H1 (cell line): ENCODE measurements around the gene EPM2A. TPM values are rescaled to one million over a fixed set of nuclear protein-coding genes. Genes with fewer than 3 reads are reported as not detected.

Source experiments
- FOSL1 ChIP-seq: IDR thresholded peaks from 2 replicates; pipeline ENCODE4 v1.6.1; 2011; ENCODE audit warnings: mild to moderate bottlenecking, low read depth, low read length, moderate library complexity; ENCODE audit not compliant: insufficient read depth
- HDAC2 ChIP-seq, 2 experiments: fragments of 300-600 bp in 1 of 2; sonication (generic) in 1 of 2; IDR thresholded peaks; 2 replicates each; pipeline ENCODE4 v1.6.1; 2011 to 2012; ENCODE audit warnings: low read depth in 2 of 2, low read length in 2 of 2, mild to moderate bottlenecking in 2 of 2, moderate library complexity in 2 of 2, borderline replicate concordance in 1 of 2, inconsistent platforms in 1 of 2
- POLR2AphosphoS5 ChIP-seq: IDR thresholded peaks from 2 replicates; pipeline ENCODE4 v1.6.1; 2011; ENCODE audit warnings: low read depth, low read length
- RNF2 ChIP-seq: fragments of 200-900, 300-1000 bp; sonication (generic); IDR thresholded peaks from 2 replicates; pipeline ENCODE4 v1.7.1; 2016; ENCODE audit warnings: borderline replicate concordance, low read depth, mild to moderate bottlenecking, antibody characterized with exemption, low read length; ENCODE audit not compliant: poor library complexity, severe bottlenecking; ENCODE audit errors: missing control alignments
- TCF12 ChIP-seq: IDR thresholded peaks from 2 replicates; pipeline ENCODE4 v1.6.1; 2011; ENCODE audit warnings: low read depth, mild to moderate bottlenecking, low read length
- YY1 ChIP-seq: IDR thresholded peaks from 2 replicates; pipeline ENCODE4 v1.6.1; 2011; ENCODE audit warnings: low read depth, mild to moderate bottlenecking, low read length
- polyA plus RNA-seq, 7 experiments: library from polyadenylated mRNA; depleted of rRNA in 3 of 7; stranded (reverse) in 5 of 7; unstranded in 2 of 7; fragments of >200 nt in 5 of 7; fragments of 200-250 nt in 2 of 7; gene quantifications; 1 replicate in 5 of 7; 2 replicates in 1 of 7; 4 replicates in 1 of 7; pipeline versions ENCODE4 v1.2.1 to v1.2.3, GENCODE V29; 2011 to 2013; ENCODE audit warnings: missing spikeins in 2 of 7, mixed read lengths in 2 of 7
- total RNA-seq: library from RNA; stranded (reverse); fragmentation: NEBNext Ultra II Directional; extraction: Animal tissue kit (Norgen Biotek cat#: 25700); gene quantifications from 2 replicates; pipeline ENCODE4 v1.2.1, GENCODE V29; 2021
- TF ChIP-seq, protein P1 (sequence below): fragments of 300-600 bp; sonication (generic); IDR thresholded peaks from 2 replicates; pipeline ENCODE4 v1.7.1; 2012; ENCODE audit warnings: low read length, moderate library complexity, mild to moderate bottlenecking, inconsistent platforms; ENCODE audit not compliant: insufficient replicate concordance

EPM2A gene
- total and polyA plus RNA-seq, 2 of the 8 experiments (the other 6 are each of a cell fraction or from before 2014, with no cell fraction given): 2.3 to 6.2 TPM

DNA sequence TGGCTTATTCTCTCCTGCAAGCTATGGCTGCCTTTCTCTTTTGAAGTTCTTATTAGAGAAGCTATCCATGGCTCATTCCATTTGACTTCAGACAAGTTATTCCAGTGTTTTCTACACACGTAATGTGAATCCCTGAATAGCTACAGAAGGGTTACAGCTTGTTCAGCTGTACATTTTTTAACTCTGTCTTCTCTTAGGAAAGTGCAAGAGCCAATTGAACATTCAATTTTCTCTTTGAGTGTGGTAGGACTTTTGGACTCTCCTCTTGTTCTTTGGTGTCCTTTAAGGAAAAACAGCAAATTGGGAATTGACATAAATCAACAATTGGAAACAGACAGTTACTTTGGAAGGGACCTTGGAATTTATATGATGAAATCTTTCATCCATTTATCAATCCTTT is 125.8 kb downstream of the EPM2A start (continued):
- TF ChIP-seq, protein P1, sequence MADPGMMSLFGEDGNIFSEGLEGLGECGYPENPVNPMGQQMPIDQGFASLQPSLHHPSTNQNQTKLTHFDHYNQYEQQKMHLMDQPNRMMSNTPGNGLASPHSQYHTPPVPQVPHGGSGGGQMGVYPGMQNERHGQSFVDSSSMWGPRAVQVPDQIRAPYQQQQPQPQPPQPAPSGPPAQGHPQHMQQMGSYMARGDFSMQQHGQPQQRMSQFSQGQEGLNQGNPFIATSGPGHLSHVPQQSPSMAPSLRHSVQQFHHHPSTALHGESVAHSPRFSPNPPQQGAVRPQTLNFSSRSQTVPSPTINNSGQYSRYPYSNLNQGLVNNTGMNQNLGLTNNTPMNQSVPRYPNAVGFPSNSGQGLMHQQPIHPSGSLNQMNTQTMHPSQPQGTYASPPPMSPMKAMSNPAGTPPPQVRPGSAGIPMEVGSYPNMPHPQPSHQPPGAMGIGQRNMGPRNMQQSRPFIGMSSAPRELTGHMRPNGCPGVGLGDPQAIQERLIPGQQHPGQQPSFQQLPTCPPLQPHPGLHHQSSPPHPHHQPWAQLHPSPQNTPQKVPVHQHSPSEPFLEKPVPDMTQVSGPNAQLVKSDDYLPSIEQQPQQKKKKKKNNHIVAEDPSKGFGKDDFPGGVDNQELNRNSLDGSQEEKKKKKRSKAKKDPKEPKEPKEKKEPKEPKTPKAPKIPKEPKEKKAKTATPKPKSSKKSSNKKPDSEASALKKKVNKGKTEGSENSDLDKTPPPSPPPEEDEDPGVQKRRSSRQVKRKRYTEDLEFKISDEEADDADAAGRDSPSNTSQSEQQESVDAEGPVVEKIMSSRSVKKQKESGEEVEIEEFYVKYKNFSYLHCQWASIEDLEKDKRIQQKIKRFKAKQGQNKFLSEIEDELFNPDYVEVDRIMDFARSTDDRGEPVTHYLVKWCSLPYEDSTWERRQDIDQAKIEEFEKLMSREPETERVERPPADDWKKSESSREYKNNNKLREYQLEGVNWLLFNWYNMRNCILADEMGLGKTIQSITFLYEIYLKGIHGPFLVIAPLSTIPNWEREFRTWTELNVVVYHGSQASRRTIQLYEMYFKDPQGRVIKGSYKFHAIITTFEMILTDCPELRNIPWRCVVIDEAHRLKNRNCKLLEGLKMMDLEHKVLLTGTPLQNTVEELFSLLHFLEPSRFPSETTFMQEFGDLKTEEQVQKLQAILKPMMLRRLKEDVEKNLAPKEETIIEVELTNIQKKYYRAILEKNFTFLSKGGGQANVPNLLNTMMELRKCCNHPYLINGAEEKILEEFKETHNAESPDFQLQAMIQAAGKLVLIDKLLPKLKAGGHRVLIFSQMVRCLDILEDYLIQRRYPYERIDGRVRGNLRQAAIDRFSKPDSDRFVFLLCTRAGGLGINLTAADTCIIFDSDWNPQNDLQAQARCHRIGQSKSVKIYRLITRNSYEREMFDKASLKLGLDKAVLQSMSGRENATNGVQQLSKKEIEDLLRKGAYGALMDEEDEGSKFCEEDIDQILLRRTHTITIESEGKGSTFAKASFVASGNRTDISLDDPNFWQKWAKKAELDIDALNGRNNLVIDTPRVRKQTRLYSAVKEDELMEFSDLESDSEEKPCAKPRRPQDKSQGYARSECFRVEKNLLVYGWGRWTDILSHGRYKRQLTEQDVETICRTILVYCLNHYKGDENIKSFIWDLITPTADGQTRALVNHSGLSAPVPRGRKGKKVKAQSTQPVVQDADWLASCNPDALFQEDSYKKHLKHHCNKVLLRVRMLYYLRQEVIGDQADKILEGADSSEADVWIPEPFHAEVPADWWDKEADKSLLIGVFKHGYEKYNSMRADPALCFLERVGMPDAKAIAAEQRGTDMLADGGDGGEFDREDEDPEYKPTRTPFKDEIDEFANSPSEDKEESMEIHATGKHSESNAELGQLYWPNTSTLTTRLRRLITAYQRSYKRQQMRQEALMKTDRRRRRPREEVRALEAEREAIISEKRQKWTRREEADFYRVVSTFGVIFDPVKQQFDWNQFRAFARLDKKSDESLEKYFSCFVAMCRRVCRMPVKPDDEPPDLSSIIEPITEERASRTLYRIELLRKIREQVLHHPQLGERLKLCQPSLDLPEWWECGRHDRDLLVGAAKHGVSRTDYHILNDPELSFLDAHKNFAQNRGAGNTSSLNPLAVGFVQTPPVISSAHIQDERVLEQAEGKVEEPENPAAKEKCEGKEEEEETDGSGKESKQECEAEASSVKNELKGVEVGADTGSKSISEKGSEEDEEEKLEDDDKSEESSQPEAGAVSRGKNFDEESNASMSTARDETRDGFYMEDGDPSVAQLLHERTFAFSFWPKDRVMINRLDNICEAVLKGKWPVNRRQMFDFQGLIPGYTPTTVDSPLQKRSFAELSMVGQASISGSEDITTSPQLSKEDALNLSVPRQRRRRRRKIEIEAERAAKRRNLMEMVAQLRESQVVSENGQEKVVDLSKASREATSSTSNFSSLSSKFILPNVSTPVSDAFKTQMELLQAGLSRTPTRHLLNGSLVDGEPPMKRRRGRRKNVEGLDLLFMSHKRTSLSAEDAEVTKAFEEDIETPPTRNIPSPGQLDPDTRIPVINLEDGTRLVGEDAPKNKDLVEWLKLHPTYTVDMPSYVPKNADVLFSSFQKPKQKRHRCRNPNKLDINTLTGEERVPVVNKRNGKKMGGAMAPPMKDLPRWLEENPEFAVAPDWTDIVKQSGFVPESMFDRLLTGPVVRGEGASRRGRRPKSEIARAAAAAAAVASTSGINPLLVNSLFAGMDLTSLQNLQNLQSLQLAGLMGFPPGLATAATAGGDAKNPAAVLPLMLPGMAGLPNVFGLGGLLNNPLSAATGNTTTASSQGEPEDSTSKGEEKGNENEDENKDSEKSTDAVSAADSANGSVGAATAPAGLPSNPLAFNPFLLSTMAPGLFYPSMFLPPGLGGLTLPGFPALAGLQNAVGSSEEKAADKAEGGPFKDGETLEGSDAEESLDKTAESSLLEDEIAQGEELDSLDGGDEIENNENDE: no peak
- no peak for TF ChIP-seq YY1
- TF ChIP-seq RNF2: no peak
- no peak for TF ChIP-seq TCF12
- TF ChIP-seq POLR2AphosphoS5: no peak
- TF ChIP-seq FOSL1: no peak
- no peak for TF ChIP-seq HDAC2 (IDR thresholded peaks at IDR 0.05; ENCODE audit: borderline replicate concordance in 1 of 2, low read depth in 2 of 2, low read length in 2 of 2)
